Measurements from ENCODE around the gene PTPRM. TPM values are rescaled to one million over a fixed set of nuclear protein-coding genes. Genes with fewer than 3 reads are reported as not detected.

The PTPRM gene
- total RNA-seq, 1 experiment from 2014 or later, result 1.6 TPM

DNA sequence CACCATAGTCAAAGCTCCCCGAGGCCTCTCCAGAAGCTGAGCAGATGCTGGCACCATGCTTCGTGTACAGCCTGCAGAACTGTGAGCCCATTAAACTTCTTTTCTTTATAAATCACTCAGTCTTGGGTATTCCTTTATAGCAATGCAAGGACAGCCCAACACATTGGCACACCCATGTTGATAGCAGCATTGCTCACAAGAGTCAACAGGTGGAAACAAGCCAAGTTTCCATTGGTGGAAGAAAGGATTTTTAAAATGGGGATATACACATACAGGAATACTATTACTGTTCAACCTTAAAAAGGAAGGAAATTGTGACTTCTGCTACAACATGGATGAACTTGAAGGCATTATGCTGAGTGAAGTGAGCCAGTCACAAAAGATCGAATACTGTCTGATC, 855.3 kb downstream of the PTPRM start:
- H3K4me3 ChIP-seq (ENCODE audit: low read depth in 2 of 2, low read length in 2 of 2), result no peak overlapping the region
- ChIA-PET CTCF (no interaction called here), POLR2A (no interaction called here)
- no peaks in the 10 kb centered on the region for H3K9me3 ChIP-seq (ENCODE audit: control insufficient read depth, insufficient read depth, low read depth, low read length)
- in situ Hi-C loops (cut with HindIII; ENCODE audit: low pct_unique_long_range_greater_than_20kb, low sequenced_read_pairs), result no loop called here
- DNase-seq (ENCODE audit: low read depth, low spot score), result no peak
- no peak for ATAC-seq
- H3K36me3 ChIP-seq (ENCODE audit: control insufficient read depth, insufficient read depth, low read length), result no peaks in the 10 kb centered on the region
- H3K4me1 ChIP-seq (ENCODE audit: control insufficient read depth, insufficient read depth, low read length), result peaks cover 4% of the 10 kb centered on the region
- no TSS peak for BruUV-seq (replicated peaks)
- TF ChIP-seq TCF7L2 (IDR thresholded peaks at IDR 0.05; ENCODE audit: low read depth, low read length) (no peak), POLR2AphosphoS5 (IDR thresholded peaks at IDR 0.05; ENCODE audit: low read depth, low read length) (no peak), SIN3A (IDR thresholded peaks at IDR 0.05; ENCODE audit: borderline replicate concordance, insufficient read depth, low read depth, low read length) (no peak)
- TF ChIP-seq, protein P1, sequence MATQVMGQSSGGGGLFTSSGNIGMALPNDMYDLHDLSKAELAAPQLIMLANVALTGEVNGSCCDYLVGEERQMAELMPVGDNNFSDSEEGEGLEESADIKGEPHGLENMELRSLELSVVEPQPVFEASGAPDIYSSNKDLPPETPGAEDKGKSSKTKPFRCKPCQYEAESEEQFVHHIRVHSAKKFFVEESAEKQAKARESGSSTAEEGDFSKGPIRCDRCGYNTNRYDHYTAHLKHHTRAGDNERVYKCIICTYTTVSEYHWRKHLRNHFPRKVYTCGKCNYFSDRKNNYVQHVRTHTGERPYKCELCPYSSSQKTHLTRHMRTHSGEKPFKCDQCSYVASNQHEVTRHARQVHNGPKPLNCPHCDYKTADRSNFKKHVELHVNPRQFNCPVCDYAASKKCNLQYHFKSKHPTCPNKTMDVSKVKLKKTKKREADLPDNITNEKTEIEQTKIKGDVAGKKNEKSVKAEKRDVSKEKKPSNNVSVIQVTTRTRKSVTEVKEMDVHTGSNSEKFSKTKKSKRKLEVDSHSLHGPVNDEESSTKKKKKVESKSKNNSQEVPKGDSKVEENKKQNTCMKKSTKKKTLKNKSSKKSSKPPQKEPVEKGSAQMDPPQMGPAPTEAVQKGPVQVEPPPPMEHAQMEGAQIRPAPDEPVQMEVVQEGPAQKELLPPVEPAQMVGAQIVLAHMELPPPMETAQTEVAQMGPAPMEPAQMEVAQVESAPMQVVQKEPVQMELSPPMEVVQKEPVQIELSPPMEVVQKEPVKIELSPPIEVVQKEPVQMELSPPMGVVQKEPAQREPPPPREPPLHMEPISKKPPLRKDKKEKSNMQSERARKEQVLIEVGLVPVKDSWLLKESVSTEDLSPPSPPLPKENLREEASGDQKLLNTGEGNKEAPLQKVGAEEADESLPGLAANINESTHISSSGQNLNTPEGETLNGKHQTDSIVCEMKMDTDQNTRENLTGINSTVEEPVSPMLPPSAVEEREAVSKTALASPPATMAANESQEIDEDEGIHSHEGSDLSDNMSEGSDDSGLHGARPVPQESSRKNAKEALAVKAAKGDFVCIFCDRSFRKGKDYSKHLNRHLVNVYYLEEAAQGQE (IDR thresholded peaks at IDR 0.05; ENCODE audit: insufficient read depth in 1 of 2, low read depth in 2 of 2, low read length in 1 of 2), result no peak
- TF ChIP-seq, protein P2, sequence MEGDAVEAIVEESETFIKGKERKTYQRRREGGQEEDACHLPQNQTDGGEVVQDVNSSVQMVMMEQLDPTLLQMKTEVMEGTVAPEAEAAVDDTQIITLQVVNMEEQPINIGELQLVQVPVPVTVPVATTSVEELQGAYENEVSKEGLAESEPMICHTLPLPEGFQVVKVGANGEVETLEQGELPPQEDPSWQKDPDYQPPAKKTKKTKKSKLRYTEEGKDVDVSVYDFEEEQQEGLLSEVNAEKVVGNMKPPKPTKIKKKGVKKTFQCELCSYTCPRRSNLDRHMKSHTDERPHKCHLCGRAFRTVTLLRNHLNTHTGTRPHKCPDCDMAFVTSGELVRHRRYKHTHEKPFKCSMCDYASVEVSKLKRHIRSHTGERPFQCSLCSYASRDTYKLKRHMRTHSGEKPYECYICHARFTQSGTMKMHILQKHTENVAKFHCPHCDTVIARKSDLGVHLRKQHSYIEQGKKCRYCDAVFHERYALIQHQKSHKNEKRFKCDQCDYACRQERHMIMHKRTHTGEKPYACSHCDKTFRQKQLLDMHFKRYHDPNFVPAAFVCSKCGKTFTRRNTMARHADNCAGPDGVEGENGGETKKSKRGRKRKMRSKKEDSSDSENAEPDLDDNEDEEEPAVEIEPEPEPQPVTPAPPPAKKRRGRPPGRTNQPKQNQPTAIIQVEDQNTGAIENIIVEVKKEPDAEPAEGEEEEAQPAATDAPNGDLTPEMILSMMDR (IDR thresholded peaks at IDR 0.05), result no peak
- intact Hi-C loops (cut with micrococcal nuclease; ENCODE audit: unreplicated experiment), result no loop called here
- H3K27ac ChIP-seq (ENCODE audit: low read length), result no peak overlapping the region
- no peaks in the 10 kb centered on the region for H3K27me3 ChIP-seq (ENCODE audit: control insufficient read depth, insufficient read depth, low read length)

DNA sequence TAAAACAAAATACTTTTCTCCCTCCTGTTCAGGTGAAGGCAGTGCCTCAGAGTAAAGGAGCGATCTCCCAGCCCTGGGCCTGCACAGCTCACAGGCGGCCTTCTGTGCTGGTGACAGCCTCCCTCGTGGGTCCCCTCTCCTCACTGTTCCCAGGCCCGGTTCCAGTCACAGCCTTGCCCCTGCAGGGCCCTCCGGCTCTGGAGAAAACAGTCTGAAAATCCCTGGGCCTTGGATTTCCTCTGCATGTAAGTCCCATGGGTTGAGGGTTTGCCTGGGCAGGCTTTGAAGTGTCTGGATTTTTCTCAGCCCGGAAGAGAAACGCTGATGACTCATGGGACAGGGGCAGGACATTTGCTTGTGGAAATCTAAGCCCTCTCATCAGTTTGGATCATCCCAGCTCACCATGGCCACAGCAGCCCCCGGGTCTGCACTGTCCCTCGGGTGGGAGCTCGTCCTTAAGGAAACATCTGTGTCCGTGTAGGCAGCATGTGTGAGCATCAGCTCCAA, 856.0 kb downstream of the PTPRM start:
- Histone ChIP-seq H3K27me3 (ENCODE audit: control insufficient read depth, insufficient read depth, low read length) (no peaks in the 10 kb centered on the region), H3K27ac (ENCODE audit: low read length) (no peak overlapping the region), H3K4me3 (ENCODE audit: low read depth in 2 of 2, low read length in 2 of 2) (no peak overlapping the region), H3K4me1 (ENCODE audit: control insufficient read depth, insufficient read depth, low read length) (peaks cover 4% of the 10 kb centered on the region), H3K36me3 (ENCODE audit: control insufficient read depth, insufficient read depth, low read length) (no peaks in the 10 kb centered on the region), H3K9me3 (ENCODE audit: control insufficient read depth, insufficient read depth, low read depth, low read length) (no peaks in the 10 kb centered on the region)
- in situ Hi-C loops (cut with HindIII; ENCODE audit: low pct_unique_long_range_greater_than_20kb, low sequenced_read_pairs), result no loop called here
- BruUV-seq (replicated peaks), result no TSS peak
- intact Hi-C loops (cut with micrococcal nuclease; ENCODE audit: unreplicated experiment), result no loop called here
- CTCF ChIA-PET, result no interaction called here
- POLR2A ChIA-PET, result no interaction called here
- TF ChIP-seq POLR2AphosphoS5 (IDR thresholded peaks at IDR 0.05; ENCODE audit: low read depth, low read length), result no peak
- TF ChIP-seq SIN3A (IDR thresholded peaks at IDR 0.05; ENCODE audit: borderline replicate concordance, insufficient read depth, low read depth, low read length), result no peak
- TF ChIP-seq TCF7L2 (IDR thresholded peaks at IDR 0.05; ENCODE audit: low read depth, low read length), result no peak
- TF ChIP-seq, protein P1 (IDR thresholded peaks at IDR 0.05; ENCODE audit: insufficient read depth in 1 of 2, low read depth in 2 of 2, low read length in 1 of 2), result no peak
- TF ChIP-seq, protein P2 (IDR thresholded peaks at IDR 0.05), result no peak
- DNase-seq (ENCODE audit: low read depth, low spot score), result no peak
- no peak for ATAC-seq

All from Panc1 (cell line).